K562 (cell line): ENCODE data around the gene FRMD5.

ENCODE experiments used
- ATF1 ChIP-seq, 2 experiments: fragments of 450-650 bp in 1 of 2; IDR thresholded peaks; 2 replicates each; pipeline ENCODE4 v1.6.1; 2016; ENCODE audit warnings: missing compliant biosample characterization in 1 of 2, missing genetic modification characterization in 1 of 2
- CSDE1 ChIP-seq, 2 experiments: fragments of 450-650 bp; IDR thresholded peaks; 2 replicates each; pipeline ENCODE4 v1.6.1; 2016; ENCODE audit warnings: mild to moderate bottlenecking in 1 of 2
- CTCF ChIP-seq, 3 experiments: IDR thresholded peaks in 2 of 3; conservative IDR thresholded peaks in 1 of 3; 2 replicates each; pipeline ENCODE4 v1.5.1; 2011 to 2012; ENCODE audit warnings: low read length in 3 of 3, mild to moderate bottlenecking in 3 of 3, control low read depth in 2 of 3, improper control_type of control experiment in 1 of 3, inconsistent platforms in 1 of 3, low read depth in 1 of 3, mixed read lengths in 1 of 3, moderate library complexity in 1 of 3; ENCODE audit not compliant: insufficient read depth in 2 of 3
- DIDO1 ChIP-seq: fragments of 450-650 bp; IDR thresholded peaks from 2 replicates; pipeline ENCODE4 v1.6.1; 2016; ENCODE audit warnings: low read depth, missing biosample characterization, missing genetic modification characterization
- ELF1 ChIP-seq: fragments of 200-800 bp; sonication (Bioruptor generic); IDR thresholded peaks from 2 replicates; pipeline ENCODE4 v1.6.1; 2016; ENCODE audit warnings: missing genetic modification characterization, missing compliant biosample characterization
- EZH2 ChIP-seq: IDR thresholded peaks from 2 replicates; pipeline ENCODE4 v1.6.1; 2012; ENCODE audit warnings: low read depth, mild to moderate bottlenecking, inconsistent platforms, low read length, borderline replicate concordance
- FOXJ3 ChIP-seq: sonication (generic); formaldehyde crosslinking; IDR thresholded peaks from 2 replicates; pipeline ENCODE4 v1.4.0; 2020; ENCODE audit warnings: mild to moderate bottlenecking, missing genetic modification reagents
- HIVEP1 ChIP-seq: fragments of 250-450 bp; sonication (Bioruptor Pico); IDR thresholded peaks from 2 replicates; pipeline ENCODE4 v1.4.0; 2020; ENCODE audit warnings: mild to moderate bottlenecking
- NFE2L1 ChIP-seq: fragments of 450-650 bp; IDR thresholded peaks from 2 replicates; pipeline ENCODE4 v1.6.1; 2016; ENCODE audit warnings: missing genetic modification characterization, low read depth, mild to moderate bottlenecking, missing compliant biosample characterization, moderate library complexity, borderline replicate concordance
- ZNF174 ChIP-seq: fragments of 250-450 bp; sonication (Bioruptor Pico); IDR thresholded peaks from 2 replicates; pipeline ENCODE4 v1.4.0; 2020; ENCODE audit warnings: mild to moderate bottlenecking
- ZNF311 ChIP-seq: fragments of 250-450 bp; sonication (Bioruptor Pico); IDR thresholded peaks from 2 replicates; pipeline ENCODE4 v1.4.0; 2020; ENCODE audit warnings: mild to moderate bottlenecking, moderate library complexity

GRCh38 chr15:44193651-44194322 is 1.3 kb downstream of the FRMD5 start:
- TF ChIP-seq HIVEP1 (CRISPR knock-in tag), result no peak
- TF ChIP-seq NFE2L1 (tag), result no peak
- TF ChIP-seq ELF1, result no peak
- TF ChIP-seq DIDO1 (tag), result no peak
- TF ChIP-seq FOXJ3 (CRISPR knock-in tag), result no peak
- no peak for TF ChIP-seq CTCF (IDR thresholded peaks at IDR 0.05 in 2 of 3, conservative IDR thresholded peaks at IDR 0.05 in 1 of 3; ENCODE audit: insufficient read depth in 2 of 3, low read depth in 1 of 3, low read length in 3 of 3)
- TF ChIP-seq CSDE1 (IDR thresholded peaks at IDR 0.05), result no peak
- no peak for TF ChIP-seq ZNF311
- TF ChIP-seq ZNF174 (CRISPR knock-in tag), result no peak
- TF ChIP-seq ATF1 (CRISPR knock-in tag; IDR thresholded peaks at IDR 0.05), result no peak
- TF ChIP-seq ATF1 (tag; IDR thresholded peaks at IDR 0.05), result no peak
- TF ChIP-seq EZH2, result no peak
